NCI-H460 (cell line): ENCODE data around the gene ARPC4. TPM values are rescaled to one million over a fixed set of nuclear protein-coding genes. Genes with fewer than 3 reads are reported as not detected.
"Not testable (repeated sequence)": the region's sequence is repeated elsewhere in the genome, so short reads cannot be mapped to it uniquely, and the experiment has no call there.

Experiments used
- DNase-seq: peaks from one replicate; pipeline ENCODE4 v3.0.0-alpha.2; 2016; ENCODE audit warnings: low read depth; ENCODE audit errors: extremely low read depth
- total RNA-seq: library from RNA; depleted of rRNA; stranded (reverse); fragments of >200 nt; shearing (Covaris generic); gene quantifications from 2 replicates; pipeline ENCODE4 v1.2.3, GENCODE V29; 2014

The ARPC4 gene
- total RNA-seq, 1 experiment from 2014 or later = 97.3 TPM

- no peak for DNase-seq
Measured at GRCh38 chr3:9815986-9816385, 23.1 kb downstream of the ARPC4 start.

GRCh38 chr3:9817436-9817835, 24.6 kb downstream of the ARPC4 start:
- no peak for DNase-seq

- DNase-seq = no peak
Measured at GRCh38 chr3:9818666-9819335, 25.9 kb downstream of the ARPC4 start.

GRCh38 chr3:9820543-9820942, 27.7 kb downstream of the ARPC4 start:
- no peak for DNase-seq

- no peak for DNase-seq
Measured at GRCh38 chr3:9820946-9821345, 28.1 kb downstream of the ARPC4 start.

- DNase-seq = no peak
Measured at GRCh38 chr3:9825451-9826040, 32.7 kb downstream of the ARPC4 start.

GRCh38 chr3:9826815-9827573, 34.1 kb downstream of the ARPC4 start:
- no peak for DNase-seq

- no peak for DNase-seq
Measured at GRCh38 chr3:9828801-9829755, 36.2 kb downstream of the ARPC4 start.

- no peak for DNase-seq
Measured at GRCh38 chr3:9831253-9831652, 38.4 kb downstream of the ARPC4 start.

GRCh38 chr3:9833078-9833477, 40.2 kb downstream of the ARPC4 start:
- DNase-seq = no peak

GRCh38 chr3:9834520-9835380, 41.9 kb downstream of the ARPC4 start:
- no peak for DNase-seq

GRCh38 chr3:9837701-9838582, 45.1 kb downstream of the ARPC4 start:
- no peak for DNase-seq

GRCh38 chr3:9838856-9839255, 46.0 kb downstream of the ARPC4 start:
- no peak for DNase-seq

- DNase-seq = no peak
Measured at GRCh38 chr3:9841015-9841414, 48.1 kb downstream of the ARPC4 start.

GRCh38 chr3:9843715-9844438, 51.0 kb downstream of the ARPC4 start, which contains the start of gene RPUSD3:
Gene RPUSD3, minus strand, starts transcription at chr3:9844008. Its CDS starts 18 bp downstream, at chr3:9843990.
- peak; percentile 89 for DNase-seq

GRCh38 chr3:9846231-9846630, 53.3 kb downstream of the ARPC4 start:
- DNase-seq = no peak

- DNase-seq = no peak
Measured at GRCh38 chr3:9846931-9847488, 54.1 kb downstream of the ARPC4 start.

- not testable (repeated sequence) for DNase-seq
Measured at GRCh38 chr3:9847870-9848269, 55.0 kb downstream of the ARPC4 start.
